K562 (cell line): ENCODE measurements around the gene CD52. TPM values are rescaled to one million over a fixed set of nuclear protein-coding genes. Genes with fewer than 3 reads are reported as not detected.

ENCODE experiments used
- ATAC-seq: fragments of 200-7000 bp; cut with Tn5 transposase; 3 replicates; pipeline ENCODE4 v1.9.1; 2020; ENCODE audit warnings: moderate library complexity
- BruUV-seq: library from RNA; stranded (reverse); fragments of 400-500 nt; replicated peaks from 2 replicates; lab custom pipeline; 2021; lab: Mats Ljungman, UMichigan
- CTCF ChIA-PET: fragments of 300-600 bp; formaldehyde crosslinking; extraction: SDS; loops from one replicate; lab custom pipeline; 2021; ENCODE audit warnings: low intra/inter-chr PET ratio; lab: Yijun Ruan, JAX
- POLR2A ChIA-PET: fragments of 300-600, 350-650 bp; sonication (Branson Sonifier 250); formaldehyde crosslinking; extraction: SDS; loops from one replicate; lab custom pipeline; 2021; ENCODE audit warnings: antibody characterized with exemption, inconsistent platforms; lab: Yijun Ruan, JAX
- DNase-seq, 4 experiments: peaks; one replicate each; pipeline versions ENCODE4 v3.0.0 to v3.0.0-alpha.2; 2011 to 2018; ENCODE audit warnings: low spot score in 3 of 4, mixed read lengths in 3 of 4; ENCODE audit errors: extremely low read depth in 1 of 4
- FAIRE-seq: peaks from 2 replicates; lab custom pipeline; 2011; peaks lifted over from hg19 to GRCh38; lab: Jason Lieb, UNC
- H2AFZ ChIP-seq: 2 replicates; pipeline ENCODE4 v1.6.0; 2011; ENCODE audit warnings: low read depth, low read length, control low read depth, inconsistent platforms
- H3K27ac ChIP-seq: fragments of 200-600 bp; 3 replicates; pipeline ENCODE4 v1.8.0; 2011; ENCODE audit warnings: low read depth, mild to moderate bottlenecking, control low read depth, inconsistent platforms, low read length, moderate library complexity, mixed read lengths; ENCODE audit errors: extremely low read depth
- H3K27me3 ChIP-seq, 2 experiments: fragments of 300-600 bp in 1 of 2; 2 replicates in 1 of 2; 3 replicates in 1 of 2; pipeline versions ENCODE4 v1.6.0 to v1.8.0; 2011; ENCODE audit warnings: inconsistent platforms in 2 of 2, low read length in 2 of 2, mild to moderate bottlenecking in 1 of 2, mixed read lengths in 1 of 2, moderate library complexity in 1 of 2; ENCODE audit not compliant: control insufficient read depth in 2 of 2, insufficient read depth in 2 of 2
- H3K36me3 ChIP-seq: fragments of 300-600 bp; 3 replicates; pipeline ENCODE4 v1.8.0; 2011; ENCODE audit warnings: mild to moderate bottlenecking, low read length, inconsistent platforms; ENCODE audit not compliant: control insufficient read depth, insufficient read depth
- H3K4me1 ChIP-seq, 2 experiments: fragments of 200-600 bp in 1 of 2; replicated peaks in 1 of 2; 2 replicates in 1 of 2; 3 replicates in 1 of 2; pipeline versions ENCODE4 v1.5.1 to v1.8.0; 2011; ENCODE audit warnings: inconsistent platforms in 2 of 2, low read length in 2 of 2, mild to moderate bottlenecking in 1 of 2, mixed read lengths in 1 of 2, moderate library complexity in 1 of 2; ENCODE audit not compliant: control insufficient read depth in 2 of 2, insufficient read depth in 2 of 2
- H3K4me2 ChIP-seq: 2 replicates; pipeline ENCODE4 v1.6.1; 2011; ENCODE audit warnings: low read length, control low read depth, inconsistent platforms, mixed read lengths; ENCODE audit not compliant: insufficient read depth
- H3K4me3 ChIP-seq: fragments of 200-600 bp; sonication (generic), shearing (Covaris generic); 2 replicates; pipeline ENCODE4 v1.5.1; 2016; ENCODE audit warnings: control low read depth, inconsistent platforms
- H3K79me2 ChIP-seq: fragments of 200-600 bp; 3 replicates; pipeline ENCODE4 v1.8.0; 2011; ENCODE audit warnings: low read length, inconsistent platforms; ENCODE audit not compliant: control insufficient read depth, insufficient read depth
- H3K9ac ChIP-seq, 2 experiments: 2 replicates each; pipeline versions ENCODE4 v1.6.0 to v1.6.1; 2011; ENCODE audit warnings: low read depth in 2 of 2, low read length in 2 of 2, control low read depth in 1 of 2, inconsistent platforms in 1 of 2, mild to moderate bottlenecking in 1 of 2, mixed read lengths in 1 of 2; ENCODE audit not compliant: insufficient read depth in 1 of 2
- H3K9me1 ChIP-seq: one replicate; pipeline ENCODE4 v1.6.0; 2011; ENCODE audit warnings: inconsistent platforms, mild to moderate bottlenecking, low read length, moderate library complexity; ENCODE audit not compliant: control insufficient read depth, insufficient read depth
- H3K9me3 ChIP-seq: replicated peaks from 2 replicates; pipeline ENCODE4 v1.5.1; 2011; ENCODE audit warnings: low read depth, low read length, inconsistent platforms; ENCODE audit not compliant: control insufficient read depth, insufficient read depth
- H4K20me1 ChIP-seq: replicated peaks from 2 replicates; pipeline ENCODE4 v1.6.1; 2011; ENCODE audit warnings: low read length, inconsistent platforms, mixed read lengths; ENCODE audit not compliant: control insufficient read depth, insufficient read depth
- CREB3L1 ChIP-seq: fragments of 450-650 bp; IDR thresholded peaks from 2 replicates; pipeline ENCODE4 v1.6.1; 2014; ENCODE audit warnings: low read depth, mild to moderate bottlenecking, moderate library complexity, borderline replicate concordance
- CREB5 ChIP-seq: fragments of 250-450 bp; sonication (Bioruptor Pico); IDR thresholded peaks from 2 replicates; pipeline ENCODE4 v1.5.0; 2020; ENCODE audit warnings: mild to moderate bottlenecking
- DIDO1 ChIP-seq: fragments of 450-650 bp; IDR thresholded peaks from 2 replicates; pipeline ENCODE4 v1.6.1; 2016; ENCODE audit warnings: low read depth, missing biosample characterization, missing genetic modification characterization
- MCM5 ChIP-seq: fragments of 450-650 bp; IDR thresholded peaks from 2 replicates; pipeline ENCODE4 v1.6.1; 2016; ENCODE audit warnings: low read depth
- NUFIP1 ChIP-seq: fragments of 450-650 bp; IDR thresholded peaks from 2 replicates; pipeline ENCODE4 v1.6.1; 2018; ENCODE audit not compliant: partially characterized antibody
- SMAD2 ChIP-seq: fragments of 150-350 bp; IDR thresholded peaks from 2 replicates; pipeline ENCODE4 v1.6.1; 2014; ENCODE audit warnings: low read depth, mild to moderate bottlenecking, low read length
- STAT5A ChIP-seq: IDR thresholded peaks from 2 replicates; pipeline ENCODE4 v1.6.1; 2012; ENCODE audit warnings: low read length, inconsistent platforms, borderline replicate concordance
- TAF9B ChIP-seq: fragments of 450-650 bp; IDR thresholded peaks from 2 replicates; pipeline ENCODE4 v1.6.1; 2018; ENCODE audit warnings: mild to moderate bottlenecking; ENCODE audit not compliant: partially characterized antibody
- ZBTB11 ChIP-seq, 3 experiments: fragments of 200-800 bp in 1 of 3; fragments of 250-450 bp in 1 of 3; fragments of 450-650 bp in 1 of 3; sonication (Bioruptor Pico) in 1 of 3; sonication (Bioruptor generic) in 1 of 3; formaldehyde crosslinking in 1 of 3; IDR thresholded peaks; 2 replicates each; pipeline versions ENCODE4 v1.6.1 to v1.8.0; 2016 to 2022; ENCODE audit warnings: mild to moderate bottlenecking in 2 of 3, missing genetic modification characterization in 2 of 3, missing compliant biosample characterization in 1 of 3, moderate library complexity in 1 of 3
- ZNF184 ChIP-seq: sonication (generic); formaldehyde crosslinking; IDR thresholded peaks from 2 replicates; pipeline ENCODE4 v1.5.0; 2020; ENCODE audit warnings: missing genetic modification reagents
- ZNF408 ChIP-seq: fragments of 250-450 bp; sonication (Bioruptor Pico); IDR thresholded peaks from 2 replicates; pipeline ENCODE4 v1.4.0; 2020; ENCODE audit warnings: low read depth, mild to moderate bottlenecking, moderate library complexity
- ZNF41 ChIP-seq: fragments of 250-450 bp; sonication (Bioruptor Pico); conservative IDR thresholded peaks from 2 replicates; pipeline ENCODE4 v1.4.0; 2020; ENCODE audit warnings: mild to moderate bottlenecking
- WGBS: fragments of 100-300 bp; shearing (Covaris generic); methylation state at CpG from one replicate; pipeline ENCODE4 v1.1.6; 2016; ENCODE audit warnings: low coverage, mixed read lengths; ENCODE audit not compliant: insufficient coverage; ENCODE audit errors: missing lambda C conversion rate; 5-methylcytosine and 5-hydroxymethylcytosine counted together
- in situ Hi-C: fragments of 300-500 bp; cut with MboI; formaldehyde crosslinking; loops from 4 replicates; pipeline ENCODE4 v1.15.0; 2018; ENCODE audit warnings: inconsistent platforms, mixed read lengths
- intact Hi-C: fragments of 100-400 bp; cut with micrococcal nuclease; formaldehyde crosslinking; loops from 2 replicates; pipeline ENCODE4 v1.14.2; 2022
- polyA plus RNA-seq, 8 experiments: library from polyadenylated mRNA; depleted of rRNA in 4 of 8; stranded (reverse) in 5 of 8; unstranded in 3 of 8; fragments of >200 nt; fragmentation: Nextera tagmentation in 2 of 8; fragmentation: Illumina TruSeq in 1 of 8; extraction: Ambion mirVana in 2 of 8; extraction: Trizol in 1 of 8; gene quantifications; 2 replicates each; pipeline versions ENCODE4 v1.2.1 to v1.2.3, GENCODE V29; 2011 to 2014; ENCODE audit warnings: inconsistent platforms in 1 of 8, missing spikeins in 1 of 8
- total RNA-seq, 7 experiments: library from RNA; depleted of rRNA in 6 of 7; stranded (reverse); fragments of >200 nt in 6 of 7; fragmentation: Illumina TruSeq in 2 of 7; extraction: Trizol in 2 of 7; gene quantifications; 2 replicates each; pipeline versions ENCODE4 v1.2.1 to v1.2.3, GENCODE V29; 2011 to 2021; ENCODE audit warnings: low replicate concordance in 1 of 7

The CD52 gene
- total and polyA plus RNA-seq, 9 of the 15 experiments (the other 6 are each of a cell fraction or from before 2014, with no cell fraction given): 34.9 to 488 (median 173) TPM

DNA sequence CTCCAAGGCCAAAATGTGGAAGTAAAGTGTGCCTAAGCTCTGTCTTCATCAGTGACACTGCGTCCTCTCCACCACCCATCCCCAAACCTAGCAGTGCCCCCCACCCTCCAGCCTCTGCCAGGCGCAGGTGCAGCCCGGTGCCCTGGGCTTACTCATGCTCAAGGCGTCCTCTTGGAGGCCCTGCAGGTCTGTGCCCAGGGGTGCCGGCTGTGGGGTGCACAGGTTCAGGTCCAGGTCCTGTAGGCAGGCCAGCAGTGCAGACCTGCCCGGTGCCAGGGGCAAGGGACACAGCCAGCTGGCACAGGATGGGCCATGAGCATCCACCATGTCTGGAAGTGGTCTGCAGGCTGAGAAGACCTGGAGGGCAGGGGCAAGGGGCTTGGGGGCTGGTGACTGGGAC is 49.7 kb downstream of the CD52 start:
- peaks cover 0 to 9% of the 10 kb centered on the region in 2 experiments; a peak in 3 of 5 replicates for H3K4me1 ChIP-seq
- POLR2A ChIA-PET: interaction anchor here (0.7 to 1.2 kb wide), 4 partner anchors 9 to 192 kb away, joined by 3 read pairs; no protein-coding TSS in a partner anchor
- FAIRE-seq: no peak

More for the DNA sequence above, 49.7 kb downstream of the CD52 start:
- no peak overlapping the region for H2AFZ ChIP-seq
- H3K4me2 ChIP-seq: no peak overlapping the region
- ATAC-seq: no peak
- no TSS peak for BruUV-seq
- H4K20me1 ChIP-seq: no peaks in the 10 kb centered on the region
- no peak overlapping the region for H3K27ac ChIP-seq
- TF ChIP-seq ZBTB11 (CRISPR knock-in tag; IDR thresholded peaks at IDR 0.05) (no peak), STAT5A (no peak), ZNF408 (CRISPR knock-in tag) (no peak), DIDO1 (tag) (no peak), MCM5 (no peak), CREB3L1 (no peak), NUFIP1 (no peak), CREB5 (CRISPR knock-in tag) (no peak), TAF9B (no peak), ZNF41 (CRISPR knock-in tag) (no peak), SMAD2 (no peak), ZNF184 (no peak)
- WGBS: 18% methylated on average over 5 of the region's 6 CpGs
- H3K79me2 ChIP-seq: no peaks in the 10 kb centered on the region
- H3K27me3 ChIP-seq: no peaks in the 10 kb centered on the region
- no peak overlapping the region for H3K4me3 ChIP-seq
- in situ Hi-C loops (no loop called here), intact Hi-C loops (no loop called here)
- CTCF ChIA-PET: no interaction called here
- H3K9me1 ChIP-seq: no peaks in the 10 kb centered on the region
- H3K36me3 ChIP-seq: no peaks in the 10 kb centered on the region
- 0 out of 4 replicates have a peak overlapping the region, but pooled peaks of 1 of the 2 experiments have one; percentile 1 for H3K9ac ChIP-seq
- H3K9me3 ChIP-seq: peaks cover 4% of the 10 kb centered on the region; the same call in 1 of the 2 replicates
- DNase-seq: no peak
